Neural cell (in vitro differentiated cells): ENCODE measurements around the gene ZNF66. TPM values are rescaled to one million over a fixed set of nuclear protein-coding genes. Genes with fewer than 3 reads are reported as not detected.
"Not testable (repeated sequence)": the region's sequence is repeated elsewhere in the genome, so short reads cannot be mapped to it uniquely, and the experiment has no call there.

ENCODE experiments used
- H2AFZ ChIP-seq: fragments of 200-600, 300-800 bp; sonication (generic), shearing (Covaris generic); 2 replicates; pipeline ENCODE4 v1.6.0; 2014; ENCODE audit warnings: low read depth, mild to moderate bottlenecking, antibody characterized with exemption, low read length, moderate library complexity
- H3F3A ChIP-seq: fragments of 200-600 bp; shearing (Covaris generic); 2 replicates; pipeline ENCODE4 v1.6.1; 2016; ENCODE audit warnings: mild to moderate bottlenecking, moderate library complexity, mixed read lengths, antibody characterized with exemption, low read length; ENCODE audit not compliant: insufficient read depth, poor library complexity, severe bottlenecking
- H3K27ac ChIP-seq: fragments of 200-600, 300-800 bp; sonication (generic), shearing (Covaris generic); 2 replicates; pipeline ENCODE4 v1.5.1; 2014; ENCODE audit warnings: mild to moderate bottlenecking, low read length, moderate library complexity
- H3K27me3 ChIP-seq: fragments of 300-800, 200-600 bp; sonication (generic), shearing (Covaris generic); 2 replicates; pipeline ENCODE4 v1.6.0; 2014; ENCODE audit warnings: mild to moderate bottlenecking, low read depth, low read length, moderate library complexity; ENCODE audit not compliant: insufficient read depth
- H3K36me3 ChIP-seq: fragments of 300-800, 200-600 bp; sonication (generic), shearing (Covaris generic); 2 replicates; pipeline ENCODE4 v1.5.1; 2014; ENCODE audit warnings: mild to moderate bottlenecking, antibody characterized with exemption, low read length, moderate library complexity; ENCODE audit not compliant: insufficient read depth
- H3K4me2 ChIP-seq: fragments of 300-800, 200-600 bp; sonication (generic), shearing (Covaris generic); 2 replicates; pipeline ENCODE4 v1.6.0; 2014; ENCODE audit warnings: mild to moderate bottlenecking, low read length
- H3K4me3 ChIP-seq: fragments of 300-800, 200-600 bp; sonication (generic), shearing (Covaris generic); 2 replicates; pipeline ENCODE4 v1.5.1; 2014; ENCODE audit warnings: mild to moderate bottlenecking, low read length, moderate library complexity
- H3K79me2 ChIP-seq: fragments of 200-600 bp; shearing (Covaris generic); replicated peaks from 2 replicates; pipeline ENCODE4 v1.6.0; 2014; ENCODE audit warnings: mild to moderate bottlenecking, low read length, moderate library complexity; ENCODE audit not compliant: insufficient read depth
- H3K9ac ChIP-seq: fragments of 300-800, 200-600 bp; sonication (generic), shearing (Covaris generic); 2 replicates; pipeline ENCODE4 v1.6.1; 2016; ENCODE audit warnings: mild to moderate bottlenecking, low read length, mixed read lengths
- H3K9me2 ChIP-seq: fragments of 200-600 bp; shearing (Covaris generic); 2 replicates; pipeline ENCODE4 v1.6.1; 2016; ENCODE audit warnings: mild to moderate bottlenecking, low read length, mixed read lengths; ENCODE audit not compliant: insufficient read depth
- H3K9me3 ChIP-seq: fragments of 200-600, 300-800 bp; sonication (generic), shearing (Covaris generic); 2 replicates; pipeline ENCODE4 v1.6.1; 2016; ENCODE audit warnings: mild to moderate bottlenecking, mixed run types, low read length, moderate library complexity, mixed read lengths
- H4K20me1 ChIP-seq: fragments of 200-600 bp; shearing (Covaris generic); 2 replicates; pipeline ENCODE4 v1.6.1; 2016; ENCODE audit warnings: mild to moderate bottlenecking, mixed run types; ENCODE audit not compliant: insufficient read depth
- EZH2 ChIP-seq: fragments of 200-600, 300-800 bp; shearing (Covaris generic), sonication (generic); IDR thresholded peaks from 2 replicates; pipeline ENCODE4 v1.6.1; 2014; ENCODE audit warnings: antibody characterized with exemption, low read length, borderline replicate concordance, mild to moderate bottlenecking; ENCODE audit not compliant: insufficient read depth, poor library complexity, severe bottlenecking
- MXI1 ChIP-seq: fragments of 450-650 bp; conservative IDR thresholded peaks from 2 replicates; pipeline ENCODE4 v1.6.1; 2014; ENCODE audit warnings: antibody characterized with exemption, mild to moderate bottlenecking; ENCODE audit not compliant: poor library complexity, severe bottlenecking
- POLR2AphosphoS5 ChIP-seq: IDR thresholded peaks from 2 replicates; pipeline ENCODE4 v1.6.1; 2012
- RAD21 ChIP-seq: fragments of 450-650 bp; conservative IDR thresholded peaks from 2 replicates; pipeline ENCODE4 v1.6.1; 2014; ENCODE audit warnings: antibody characterized with exemption, mild to moderate bottlenecking, moderate library complexity
- SMC3 ChIP-seq: fragments of 450-650 bp; conservative IDR thresholded peaks from 2 replicates; pipeline ENCODE4 v1.6.1; 2014; ENCODE audit warnings: antibody characterized with exemption, mild to moderate bottlenecking, moderate library complexity; ENCODE audit not compliant: poor library complexity
- TAF1 ChIP-seq: IDR thresholded peaks from 2 replicates; pipeline ENCODE4 v1.6.1; 2012; ENCODE audit warnings: low read depth
- polyA plus RNA-seq: library from polyadenylated mRNA; depleted of rRNA; stranded (reverse); fragments of >200 nt; gene quantifications from 2 replicates; pipeline ENCODE4 v1.2.3, GENCODE V29; 2014
- TF ChIP-seq, protein P1 (sequence below): IDR thresholded peaks from 2 replicates; pipeline ENCODE4 v1.6.1; 2012; ENCODE audit warnings: borderline replicate concordance
- TF ChIP-seq, protein P2 (sequence below): fragments of 450-650 bp; IDR thresholded peaks from 2 replicates; pipeline ENCODE4 v1.5.1; 2014; ENCODE audit warnings: antibody characterized with exemption, mild to moderate bottlenecking, moderate library complexity; ENCODE audit not compliant: poor library complexity, severe bottlenecking

ZNF66 gene
- polyA plus RNA-seq, 1 donor from 2014 or later: 2.1 TPM

GRCh38 chr19:20787786-20788185 lies 11.7 kb downstream of the ZNF66 start:
- Histone ChIP-seq H4K20me1 (no peaks in the 10 kb centered on the region), H3K4me2 (no peak overlapping the region), H3K9ac (no peak overlapping the region), H3K9me3 (no peaks in the 10 kb centered on the region), H3K79me2 (peaks cover 23% of the 10 kb centered on the region), H3K27ac (no peak overlapping the region), H3K4me3 (no peak overlapping the region), H2AFZ (no peak overlapping the region), H3F3A (no peaks in the 10 kb centered on the region), H3K27me3 (no peaks in the 10 kb centered on the region), H3K9me2 (no peaks in the 10 kb centered on the region), H3K36me3 (peaks cover 7% of the 10 kb centered on the region)
- TF ChIP-seq, protein P1, sequence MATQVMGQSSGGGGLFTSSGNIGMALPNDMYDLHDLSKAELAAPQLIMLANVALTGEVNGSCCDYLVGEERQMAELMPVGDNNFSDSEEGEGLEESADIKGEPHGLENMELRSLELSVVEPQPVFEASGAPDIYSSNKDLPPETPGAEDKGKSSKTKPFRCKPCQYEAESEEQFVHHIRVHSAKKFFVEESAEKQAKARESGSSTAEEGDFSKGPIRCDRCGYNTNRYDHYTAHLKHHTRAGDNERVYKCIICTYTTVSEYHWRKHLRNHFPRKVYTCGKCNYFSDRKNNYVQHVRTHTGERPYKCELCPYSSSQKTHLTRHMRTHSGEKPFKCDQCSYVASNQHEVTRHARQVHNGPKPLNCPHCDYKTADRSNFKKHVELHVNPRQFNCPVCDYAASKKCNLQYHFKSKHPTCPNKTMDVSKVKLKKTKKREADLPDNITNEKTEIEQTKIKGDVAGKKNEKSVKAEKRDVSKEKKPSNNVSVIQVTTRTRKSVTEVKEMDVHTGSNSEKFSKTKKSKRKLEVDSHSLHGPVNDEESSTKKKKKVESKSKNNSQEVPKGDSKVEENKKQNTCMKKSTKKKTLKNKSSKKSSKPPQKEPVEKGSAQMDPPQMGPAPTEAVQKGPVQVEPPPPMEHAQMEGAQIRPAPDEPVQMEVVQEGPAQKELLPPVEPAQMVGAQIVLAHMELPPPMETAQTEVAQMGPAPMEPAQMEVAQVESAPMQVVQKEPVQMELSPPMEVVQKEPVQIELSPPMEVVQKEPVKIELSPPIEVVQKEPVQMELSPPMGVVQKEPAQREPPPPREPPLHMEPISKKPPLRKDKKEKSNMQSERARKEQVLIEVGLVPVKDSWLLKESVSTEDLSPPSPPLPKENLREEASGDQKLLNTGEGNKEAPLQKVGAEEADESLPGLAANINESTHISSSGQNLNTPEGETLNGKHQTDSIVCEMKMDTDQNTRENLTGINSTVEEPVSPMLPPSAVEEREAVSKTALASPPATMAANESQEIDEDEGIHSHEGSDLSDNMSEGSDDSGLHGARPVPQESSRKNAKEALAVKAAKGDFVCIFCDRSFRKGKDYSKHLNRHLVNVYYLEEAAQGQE: no peak
- TF ChIP-seq SMC3 (no peak), TAF1 (no peak), EZH2 (no peak), RAD21 (no peak), POLR2AphosphoS5 (no peak)
- TF ChIP-seq, protein P2, sequence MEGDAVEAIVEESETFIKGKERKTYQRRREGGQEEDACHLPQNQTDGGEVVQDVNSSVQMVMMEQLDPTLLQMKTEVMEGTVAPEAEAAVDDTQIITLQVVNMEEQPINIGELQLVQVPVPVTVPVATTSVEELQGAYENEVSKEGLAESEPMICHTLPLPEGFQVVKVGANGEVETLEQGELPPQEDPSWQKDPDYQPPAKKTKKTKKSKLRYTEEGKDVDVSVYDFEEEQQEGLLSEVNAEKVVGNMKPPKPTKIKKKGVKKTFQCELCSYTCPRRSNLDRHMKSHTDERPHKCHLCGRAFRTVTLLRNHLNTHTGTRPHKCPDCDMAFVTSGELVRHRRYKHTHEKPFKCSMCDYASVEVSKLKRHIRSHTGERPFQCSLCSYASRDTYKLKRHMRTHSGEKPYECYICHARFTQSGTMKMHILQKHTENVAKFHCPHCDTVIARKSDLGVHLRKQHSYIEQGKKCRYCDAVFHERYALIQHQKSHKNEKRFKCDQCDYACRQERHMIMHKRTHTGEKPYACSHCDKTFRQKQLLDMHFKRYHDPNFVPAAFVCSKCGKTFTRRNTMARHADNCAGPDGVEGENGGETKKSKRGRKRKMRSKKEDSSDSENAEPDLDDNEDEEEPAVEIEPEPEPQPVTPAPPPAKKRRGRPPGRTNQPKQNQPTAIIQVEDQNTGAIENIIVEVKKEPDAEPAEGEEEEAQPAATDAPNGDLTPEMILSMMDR: no peak

DNA sequence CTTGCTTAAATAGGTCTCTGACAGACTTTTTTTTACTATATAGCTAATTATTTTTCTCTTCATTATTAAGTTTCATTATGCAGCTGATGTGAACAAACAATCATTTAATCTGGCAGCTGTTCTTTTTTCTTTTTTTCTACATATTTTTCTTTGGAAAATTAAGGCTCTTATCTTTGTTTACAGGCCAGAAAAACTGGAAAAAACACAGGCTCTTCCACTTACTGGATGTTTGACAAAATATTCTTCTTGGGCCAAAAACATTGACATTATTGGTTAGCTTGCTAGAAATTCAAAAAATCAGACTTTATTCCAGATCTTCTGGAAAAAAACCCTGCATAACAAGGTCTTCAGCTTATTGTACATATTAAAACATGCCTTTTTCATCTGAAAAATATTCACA lies 15.7 kb downstream of the ZNF66 start:
- H3K4me2 ChIP-seq: no peak overlapping the region
- peaks cover 10% of the 10 kb centered on the region for H3K79me2 ChIP-seq
- no peaks in the 10 kb centered on the region for H3K27me3 ChIP-seq
- no peak overlapping the region for H3K9ac ChIP-seq
- H3K36me3 ChIP-seq: peaks cover 13% of the 10 kb centered on the region
- no peaks in the 10 kb centered on the region for H3K9me2 ChIP-seq
- no peaks in the 10 kb centered on the region for H4K20me1 ChIP-seq
- no peak overlapping the region for H3K4me3 ChIP-seq
- peaks cover 5% of the 10 kb centered on the region for H3K9me3 ChIP-seq
- H2AFZ ChIP-seq: no peak overlapping the region
- TF ChIP-seq EZH2 (no peak), RAD21 (no peak), MXI1 (no peak)
- TF ChIP-seq, protein P1: no peak
- TF ChIP-seq, protein P2: no peak
- H3F3A ChIP-seq: no peaks in the 10 kb centered on the region
- H3K27ac ChIP-seq: no peak overlapping the region

GRCh38 chr19:20806311-20807262 lies 30.5 kb downstream of the ZNF66 start:
- H3K9me2 ChIP-seq, H3F3A ChIP-seq, H3K9ac ChIP-seq, H3K4me2 ChIP-seq, H3K79me2 ChIP-seq, H3K4me3 ChIP-seq, H3K27ac ChIP-seq, H2AFZ ChIP-seq, H3K36me3 ChIP-seq, H4K20me1 ChIP-seq, H3K27me3 ChIP-seq: not testable (repeated sequence)
- H3K9me3 ChIP-seq: peaks cover 26% of the 10 kb centered on the region
